COLO829 (cell line): ENCODE results near the gene SREBF2.

ENCODE experiments used
- DNase-seq: peaks from one replicate; pipeline ENCODE4 v3.0.0; 2012; ENCODE audit warnings: low spot score

SREBF2 gene

GRCh38 chr22:41922940-41923594 lies 90.2 kb downstream of the SREBF2 start:
- DNase-seq = no peak

GRCh38 chr22:41923595-41924276 lies 90.8 kb downstream of the SREBF2 start:
- DNase-seq = no peak

GRCh38 chr22:41925783-41926460 lies 93.0 kb downstream of the SREBF2 start:
- DNase-seq = peak; percentile 42

- no peak for DNase-seq
Observed at GRCh38 chr22:41927813-41928212, 94.9 kb downstream of the SREBF2 start.

GRCh38 chr22:41928593-41929417 lies 95.9 kb downstream of the SREBF2 start:
- DNase-seq = no peak

- DNase-seq = no peak
Observed at GRCh38 chr22:41929418-41929810, 96.5 kb downstream of the SREBF2 start.

- DNase-seq = no peak
Observed at GRCh38 chr22:41931701-41932269, 98.9 kb downstream of the SREBF2 start.

GRCh38 chr22:41932353-41932752 lies 99.4 kb downstream of the SREBF2 start:
- DNase-seq = no peak

- no peak for DNase-seq
Observed at GRCh38 chr22:41933411-41934177, 100.7 kb downstream of the SREBF2 start.

- DNase-seq = no peak
Observed at GRCh38 chr22:41934284-41935014, 101.5 kb downstream of the SREBF2 start.

- no peak for DNase-seq
Observed at GRCh38 chr22:41935015-41935351, 102.1 kb downstream of the SREBF2 start.

- DNase-seq = no peak
Observed at GRCh38 chr22:41935509-41935908, 102.6 kb downstream of the SREBF2 start.

- no peak for DNase-seq
Observed at GRCh38 chr22:41936894-41937169, 103.9 kb downstream of the SREBF2 start.

GRCh38 chr22:41939981-41940831 lies 107.3 kb downstream of the SREBF2 start:
- DNase-seq = no peak

- peak; percentile 74 for DNase-seq
Observed at GRCh38 chr22:41940832-41941765, 108.2 kb downstream of the SREBF2 start.

- no peak for DNase-seq
Observed at GRCh38 chr22:41943661-41944209, 110.8 kb downstream of the SREBF2 start.

GRCh38 chr22:41946629-41947423 lies 113.9 kb downstream of the SREBF2 start, which contains the start of gene CENPM:
TSS of gene CENPM (minus strand) at chr22:41947152. CDS start at chr22:41947076, 76 bp downstream.
- peak; percentile 93 for DNase-seq
